GM19351 (cell line): ENCODE results near the gene PXDN.

ENCODE experiments used
- ATAC-seq: cut with Tn5 transposase; IDR thresholded peaks from one replicate; pipeline ENCODE4 v1.9.1; 2021; ENCODE audit warnings: mild to moderate bottlenecking, moderate library complexity; ENCODE audit not compliant: unreplicated experiment

Gene PXDN

GRCh38 chr2:1640301-1641135 is 103.8 kb downstream of the PXDN start:
- ATAC-seq = no peak

GRCh38 chr2:1639086-1639858 is 105.0 kb downstream of the PXDN start:
- ATAC-seq = no peak

GRCh38 chr2:1638281-1638860 is 105.9 kb downstream of the PXDN start:
- ATAC-seq = no peak

GRCh38 chr2:1636791-1637415 is 107.4 kb downstream of the PXDN start:
- no peak for ATAC-seq

- no peak for ATAC-seq
These were observed 108.5 kb downstream of the PXDN start for GRCh38 chr2:1635823-1636222.

GRCh38 chr2:1634681-1635341 is 109.5 kb downstream of the PXDN start:
- ATAC-seq = no peak

- ATAC-seq = no peak
These were observed 110.3 kb downstream of the PXDN start for GRCh38 chr2:1633936-1634587.

GRCh38 chr2:1633092-1633671 is 111.1 kb downstream of the PXDN start:
- no peak for ATAC-seq

- no peak for ATAC-seq
These were observed 111.8 kb downstream of the PXDN start for GRCh38 chr2:1632510-1632909.

GRCh38 chr2:1632002-1632348 is 112.3 kb downstream of the PXDN start:
- ATAC-seq = no peak

GRCh38 chr2:1631292-1632001 is 112.9 kb downstream of the PXDN start:
- ATAC-seq = no peak

GRCh38 chr2:1628893-1629292 is 115.4 kb downstream of the PXDN start:
- no peak for ATAC-seq

- no peak for ATAC-seq
These were observed 116.5 kb downstream of the PXDN start for GRCh38 chr2:1627628-1628381.

GRCh38 chr2:1626271-1626681 is 118.0 kb downstream of the PXDN start:
- no peak for ATAC-seq

- ATAC-seq = no peak
These were observed 118.9 kb downstream of the PXDN start for GRCh38 chr2:1625281-1626001.

GRCh38 chr2:1623906-1624445 is 120.3 kb downstream of the PXDN start:
- ATAC-seq = no peak

GRCh38 chr2:1622521-1623200 is 121.7 kb downstream of the PXDN start:
- ATAC-seq = no peak
